Sigmoid colon (tissue), 4 donors: ENCODE results near the gene NOX5.

ENCODE experiments used
- POLR2A ChIP-seq, 2 donors: fragments of 450-650 bp; IDR thresholded peaks; one replicate each; pipeline ENCODE4 v1.6.1; 2016; ENCODE audit warnings: antibody characterized with exemption in 2 of 2, mild to moderate bottlenecking in 2 of 2, moderate library complexity in 2 of 2
- POLR2AphosphoS5 ChIP-seq, 4 donors: sonication (generic); formaldehyde crosslinking; IDR thresholded peaks; one replicate each; pipeline ENCODE4 v1.6.1; 2017; ENCODE audit warnings: antibody characterized with exemption in 4 of 4
- TF ChIP-seq, protein P1 (sequence below), 4 experiments: fragments of 450-650 bp in 3 of 4; fragments of 200-600 bp in 1 of 4; IDR thresholded peaks; one replicate each; pipeline ENCODE4 v1.5.1; 2016 to 2019; ENCODE audit warnings: antibody characterized with exemption in 4 of 4, mild to moderate bottlenecking in 3 of 4, moderate library complexity in 2 of 4

DNA sequence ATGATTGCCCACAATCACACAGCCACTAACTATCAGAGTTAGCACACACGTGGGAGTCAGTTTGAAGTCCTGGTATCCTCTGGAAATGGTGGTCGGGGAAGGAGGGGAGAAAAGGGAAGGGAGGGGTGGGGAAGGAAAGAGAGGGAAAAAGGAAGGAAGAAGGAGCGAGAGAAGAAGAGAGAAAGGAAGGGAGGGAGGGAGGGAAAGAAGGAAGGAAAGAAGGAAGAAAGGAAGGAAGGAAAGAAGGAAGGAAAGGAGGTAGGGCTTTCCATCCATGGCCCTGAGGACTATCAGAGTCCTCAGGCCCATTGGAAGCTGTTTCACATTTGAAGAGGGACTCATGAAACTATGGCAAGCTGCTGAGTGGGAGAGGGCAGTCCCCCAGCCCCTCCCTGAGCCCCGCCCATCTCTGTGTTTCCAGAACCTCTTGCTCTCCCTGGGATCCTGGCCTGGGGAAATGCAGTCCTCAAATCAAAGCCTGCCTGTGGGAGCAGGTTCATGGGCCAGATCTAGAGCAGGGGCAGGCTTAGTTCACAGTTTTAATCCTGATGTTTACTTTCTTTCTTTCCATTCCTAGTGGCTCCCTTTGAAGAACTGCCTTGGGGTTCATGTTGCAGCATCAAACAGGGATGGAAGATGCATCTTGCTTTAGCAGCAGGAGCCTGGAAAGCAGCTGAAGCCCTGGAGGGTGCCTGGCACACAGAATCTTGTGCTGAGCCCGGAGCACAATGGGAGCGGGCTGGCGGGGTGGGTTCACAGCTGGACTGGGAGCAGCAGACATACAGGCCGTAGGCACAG, 79.8 kb downstream of the NOX5 start:
- TF ChIP-seq, protein P1, sequence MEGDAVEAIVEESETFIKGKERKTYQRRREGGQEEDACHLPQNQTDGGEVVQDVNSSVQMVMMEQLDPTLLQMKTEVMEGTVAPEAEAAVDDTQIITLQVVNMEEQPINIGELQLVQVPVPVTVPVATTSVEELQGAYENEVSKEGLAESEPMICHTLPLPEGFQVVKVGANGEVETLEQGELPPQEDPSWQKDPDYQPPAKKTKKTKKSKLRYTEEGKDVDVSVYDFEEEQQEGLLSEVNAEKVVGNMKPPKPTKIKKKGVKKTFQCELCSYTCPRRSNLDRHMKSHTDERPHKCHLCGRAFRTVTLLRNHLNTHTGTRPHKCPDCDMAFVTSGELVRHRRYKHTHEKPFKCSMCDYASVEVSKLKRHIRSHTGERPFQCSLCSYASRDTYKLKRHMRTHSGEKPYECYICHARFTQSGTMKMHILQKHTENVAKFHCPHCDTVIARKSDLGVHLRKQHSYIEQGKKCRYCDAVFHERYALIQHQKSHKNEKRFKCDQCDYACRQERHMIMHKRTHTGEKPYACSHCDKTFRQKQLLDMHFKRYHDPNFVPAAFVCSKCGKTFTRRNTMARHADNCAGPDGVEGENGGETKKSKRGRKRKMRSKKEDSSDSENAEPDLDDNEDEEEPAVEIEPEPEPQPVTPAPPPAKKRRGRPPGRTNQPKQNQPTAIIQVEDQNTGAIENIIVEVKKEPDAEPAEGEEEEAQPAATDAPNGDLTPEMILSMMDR (IDR thresholded peaks at IDR 0.05): no peak
- TF ChIP-seq POLR2AphosphoS5 (IDR thresholded peaks at IDR 0.05): no peak
- no peak for TF ChIP-seq POLR2A (IDR thresholded peaks at IDR 0.05)
